ENCODE results near the gene CHST5.
"Not testable (repeated sequence)": the region's sequence is repeated elsewhere in the genome, so short reads cannot be mapped to it uniquely, and the experiment has no call there.

DNA sequence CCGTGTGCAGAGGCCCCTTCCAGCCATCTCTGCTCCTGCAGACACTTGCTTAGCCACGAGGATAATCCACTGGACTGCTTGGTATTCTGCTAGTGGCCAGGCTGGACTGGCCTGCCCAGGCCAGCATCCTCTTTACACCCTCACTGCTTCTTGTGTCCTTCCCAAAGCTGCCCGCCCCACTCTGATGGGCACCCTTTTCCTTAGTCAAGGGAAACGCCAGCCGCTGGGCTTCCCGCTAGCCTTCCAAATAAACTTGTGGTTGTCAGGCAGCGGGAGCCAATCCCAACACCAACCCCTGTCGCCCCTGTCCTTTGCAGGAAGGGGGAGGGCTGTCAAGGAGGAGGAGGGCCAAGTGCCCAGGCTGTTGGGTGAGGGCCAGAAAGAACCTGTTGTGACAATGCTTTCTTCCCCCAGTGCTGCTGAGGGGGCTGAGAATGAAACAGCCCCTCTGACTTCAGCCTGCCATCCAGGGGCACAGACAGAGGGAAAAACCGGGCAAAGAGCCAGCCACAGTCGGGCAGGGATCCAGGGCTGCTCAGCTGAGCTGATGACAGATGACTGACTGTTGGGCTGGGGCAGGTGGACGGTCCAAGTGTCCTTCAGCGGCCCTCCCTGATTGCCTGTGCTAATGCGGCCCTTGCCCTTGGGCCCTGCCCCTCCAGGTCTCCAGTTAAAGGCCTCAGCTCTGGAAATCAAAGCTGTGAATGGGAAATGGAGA is 37.1 kb downstream of the CHST5 start:
- not testable (repeated sequence) for TF ChIP-seq EZH2 (IDR thresholded peaks at IDR 0.05; ENCODE audit: low read depth); CTCF (conservative IDR thresholded peaks at IDR 0.05)
